Endothelial cell (in vitro differentiated cells): ENCODE results near the gene FANCF. TPM values are rescaled to one million over a fixed set of nuclear protein-coding genes. Genes with fewer than 3 reads are reported as not detected.

Experiments
- DNase-seq: peaks from one replicate; pipeline ENCODE4 v3.0.0; 2021; ENCODE audit warnings: low spot score
- H3K27ac Mint-ChIP-seq: one replicate; pipeline ENCODE4 v1.8.0; 2021; ENCODE audit warnings: mixed read lengths, inconsistent platforms; ENCODE audit not compliant: unreplicated experiment
- H3K27me3 Mint-ChIP-seq: one replicate; pipeline ENCODE4 v1.8.0; 2021; ENCODE audit warnings: mild to moderate bottlenecking, moderate library complexity, mixed read lengths, inconsistent platforms; ENCODE audit not compliant: unreplicated experiment
- H3K36me3 Mint-ChIP-seq: one replicate; pipeline ENCODE4 v1.8.0; 2021; ENCODE audit warnings: mild to moderate bottlenecking, low read depth, mixed read lengths, inconsistent platforms; ENCODE audit not compliant: unreplicated experiment
- H3K4me1 Mint-ChIP-seq: one replicate; pipeline ENCODE4 v1.8.0; 2021; ENCODE audit warnings: mild to moderate bottlenecking, mixed read lengths, inconsistent platforms; ENCODE audit not compliant: unreplicated experiment
- H3K4me3 Mint-ChIP-seq: one replicate; pipeline ENCODE4 v1.8.0; 2021; ENCODE audit warnings: mild to moderate bottlenecking, mixed read lengths, inconsistent platforms; ENCODE audit not compliant: unreplicated experiment
- H3K9me3 Mint-ChIP-seq: one replicate; pipeline ENCODE4 v1.8.0; 2021; ENCODE audit warnings: mixed read lengths, inconsistent platforms; ENCODE audit not compliant: unreplicated experiment
- CTCF ChIP-seq: fragments of 200-600 bp; sonication (generic); IDR thresholded peaks from one replicate; pipeline ENCODE4 v1.5.0; 2021; ENCODE audit warnings: antibody characterized with exemption; ENCODE audit not compliant: unreplicated experiment
- total RNA-seq: library from RNA; stranded (reverse); fragmentation: NEBNext Ultra II Directional; extraction: Animal tissue kit (Norgen Biotek cat#: 25700); gene quantifications from one replicate; pipeline ENCODE4 v1.2.1, GENCODE V29; 2021; ENCODE audit not compliant: unreplicated experiment

The FANCF gene
- total RNA-seq, 1 donor from 2014 or later, result 9.3 TPM

DNA sequence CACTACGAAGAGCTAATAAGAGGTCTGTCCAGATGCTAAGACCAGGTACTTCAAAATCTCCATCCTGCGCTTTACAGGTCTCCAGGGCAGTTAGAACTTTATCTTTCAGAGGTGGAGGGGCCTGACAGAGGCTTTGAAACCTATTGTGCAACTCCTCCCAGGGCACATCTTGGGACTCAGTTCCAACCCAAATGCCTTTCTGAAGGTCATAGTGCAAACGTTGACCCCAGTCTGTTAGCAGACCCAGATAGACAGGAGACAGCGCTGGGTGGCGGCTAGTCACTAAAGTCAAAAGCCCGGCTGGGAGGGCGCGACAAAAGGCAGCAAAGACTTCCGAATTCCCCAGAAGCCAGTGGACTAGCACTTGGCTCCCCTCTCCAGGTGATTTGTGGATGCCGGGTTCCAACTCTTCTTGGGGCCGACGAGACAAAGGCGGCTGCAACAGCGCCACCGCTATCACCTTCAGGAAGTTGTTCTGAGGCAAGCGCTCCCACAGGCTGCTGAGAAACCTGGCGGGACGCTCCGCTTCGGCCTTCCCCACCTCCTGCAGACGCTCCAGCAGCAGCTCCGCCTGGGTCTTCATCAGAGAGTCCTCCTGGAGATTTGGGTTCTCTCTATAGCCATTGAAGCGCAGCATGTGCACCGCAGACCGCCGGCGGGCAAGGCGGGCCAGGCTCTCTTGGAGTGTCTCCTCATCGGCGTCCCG, 728 bp downstream of the FANCF start:
- peak overlapping the region; percentile 99 for H3K4me3 Mint-ChIP-seq
- no peaks in the 10 kb centered on the region for H3K36me3 Mint-ChIP-seq
- no peak for TF ChIP-seq CTCF
- H3K27me3 Mint-ChIP-seq, result no peaks in the 10 kb centered on the region
- H3K27ac Mint-ChIP-seq, result peak overlapping the region; percentile 87
- H3K4me1 Mint-ChIP-seq, result peaks cover 3% of the 10 kb centered on the region
- DNase-seq, result no peak
- H3K9me3 Mint-ChIP-seq, result no peaks in the 10 kb centered on the region

GRCh38 chr11:22617868-22618267, 7.8 kb downstream of the FANCF start:
- H3K4me1 Mint-ChIP-seq, result no peaks in the 10 kb centered on the region
- no peak for DNase-seq

GRCh38 chr11:22603933-22604332, 21.7 kb downstream of the FANCF start:
- H3K36me3 Mint-ChIP-seq, result no peaks in the 10 kb centered on the region
- H3K9me3 Mint-ChIP-seq, result no peaks in the 10 kb centered on the region
- no peaks in the 10 kb centered on the region for H3K27me3 Mint-ChIP-seq
- no peaks in the 10 kb centered on the region for H3K4me1 Mint-ChIP-seq
- no peak overlapping the region for H3K27ac Mint-ChIP-seq
- DNase-seq, result no peak
- no peak for TF ChIP-seq CTCF
- H3K4me3 Mint-ChIP-seq, result no peak overlapping the region

More at GRCh38 chr11:22617868-22618267, 7.8 kb downstream of the FANCF start:
- no peak for TF ChIP-seq CTCF
- Mint-ChIP-seq H3K27ac (no peak overlapping the region), H3K27me3 (no peaks in the 10 kb centered on the region), H3K9me3 (no peaks in the 10 kb centered on the region), H3K4me3 (no peak overlapping the region), H3K36me3 (no peaks in the 10 kb centered on the region)

- no peaks in the 10 kb centered on the region for H3K27me3 Mint-ChIP-seq
- no peaks in the 10 kb centered on the region for H3K9me3 Mint-ChIP-seq
- TF ChIP-seq CTCF, result no peak
- H3K27ac Mint-ChIP-seq, result no peak overlapping the region
- H3K4me1 Mint-ChIP-seq, result no peaks in the 10 kb centered on the region
- H3K4me3 Mint-ChIP-seq, result no peak overlapping the region
- H3K36me3 Mint-ChIP-seq, result no peaks in the 10 kb centered on the region
- no peak for DNase-seq
Observed at GRCh38 chr11:22602504-22602903, 23.1 kb downstream of the FANCF start.

DNA sequence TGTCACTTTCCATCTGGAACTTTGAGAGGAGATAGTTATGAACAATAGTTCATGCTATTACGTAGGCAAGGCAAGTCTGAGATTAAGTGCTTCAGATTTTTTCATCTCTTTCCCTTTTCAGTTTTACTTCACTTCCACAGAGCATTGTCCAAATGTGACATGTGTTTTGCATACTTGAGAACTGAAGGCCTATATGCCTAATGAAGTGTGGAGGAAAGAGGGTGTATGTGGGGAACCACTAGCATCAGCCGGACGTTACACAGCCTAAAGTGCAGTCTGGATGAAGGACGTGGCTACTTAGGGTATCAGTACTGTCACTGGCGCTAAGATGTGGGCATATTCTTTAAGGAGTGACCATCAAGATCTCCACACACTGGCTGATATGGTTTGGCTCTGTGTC, 26.2 kb downstream of the FANCF start:
- Mint-ChIP-seq H3K4me3 (no peak overlapping the region), H3K27ac (no peak overlapping the region), H3K36me3 (no peaks in the 10 kb centered on the region), H3K4me1 (no peaks in the 10 kb centered on the region), H3K9me3 (no peaks in the 10 kb centered on the region), H3K27me3 (no peaks in the 10 kb centered on the region)
- DNase-seq, result no peak
- no peak for TF ChIP-seq CTCF
